ENCODE data around the gene MYH10. TPM values are rescaled to one million over a fixed set of nuclear protein-coding genes. Genes with fewer than 3 reads are reported as not detected.

Gene MYH10
- total RNA-seq, 3 donors from 2014 or later = 4.3 to 23.8 (median 10.1) TPM

Other genes starting within 250 kb of the MYH10 start
- gene RPL26, start 247.5 kb downstream of the MYH10 start, total RNA-seq = 1,000 to 10,000 TPM; 1,217 to 1,361 (median 1,229) TPM
- gene RNF222, start 232.9 kb downstream of the MYH10 start, total RNA-seq = not detected
- 10 to 100 TPM; 57.5 to 80.5 (median 63.6) TPM for gene NDEL1, start 194.8 kb downstream of the MYH10 start, total RNA-seq
- not detected for gene CCDC42, start 114.1 kb upstream of the MYH10 start, total RNA-seq
- gene SPDYE4, start 127.8 kb upstream of the MYH10 start, total RNA-seq = not detected
- 1 to 10 TPM; 2.0 to 6.1 (median 5.6) TPM for gene MFSD6L, start 168.6 kb upstream of the MYH10 start, total RNA-seq
- gene PIK3R6, start 236.9 kb upstream of the MYH10 start, total RNA-seq = 1 to 10 TPM in 2 of 3 donors, under 1 TPM in 1; 0.32 to 1.9 (median 1.7) TPM

Data from mucosa of descending colon (tissue), 3 donors.